GM23338 (cell line): ENCODE measurements around the gene NSF. TPM values are rescaled to one million over a fixed set of nuclear protein-coding genes. Genes with fewer than 3 reads are reported as not detected.

Experiments
- ATAC-seq: fragments of 200-7000 bp; cut with Tn5 transposase; 3 replicates; pipeline ENCODE4 v1.9.1; 2020
- DNase-seq: peaks from one replicate; pipeline ENCODE4 v3.0.0-alpha.2; 2015; ENCODE audit warnings: low spot score
- H2AFZ ChIP-seq: fragments of 200-600 bp; sonication (generic); 2 replicates; pipeline ENCODE4 v1.8.0; 2016; ENCODE audit warnings: antibody characterized with exemption, mild to moderate bottlenecking, moderate library complexity
- H3F3A ChIP-seq: fragments of 200-600 bp; sonication (generic); replicated peaks from 2 replicates; pipeline ENCODE4 v1.8.0; 2017; ENCODE audit warnings: antibody characterized with exemption, mixed run types, low read depth
- H3K27ac ChIP-seq: fragments of 200-600 bp; sonication (generic); 2 replicates; pipeline ENCODE4 v1.6.1; 2016; ENCODE audit warnings: low read depth
- H3K27me3 ChIP-seq: fragments of 200-600 bp; sonication (generic); 2 replicates; pipeline ENCODE4 v1.8.0; 2016; ENCODE audit warnings: mild to moderate bottlenecking, mixed run types, moderate library complexity; ENCODE audit not compliant: insufficient read depth
- H3K36me3 ChIP-seq: fragments of 200-600 bp; sonication (generic); 2 replicates; pipeline ENCODE4 v1.8.0; 2016; ENCODE audit warnings: mild to moderate bottlenecking; ENCODE audit not compliant: insufficient read depth
- H3K4me1 ChIP-seq: fragments of 200-600 bp; sonication (generic); 2 replicates; pipeline ENCODE4 v1.8.0; 2016; ENCODE audit warnings: mild to moderate bottlenecking, moderate library complexity; ENCODE audit not compliant: insufficient read depth
- H3K4me2 ChIP-seq: fragments of 200-600 bp; sonication (generic); 2 replicates; pipeline ENCODE4 v1.7.1; 2017; ENCODE audit warnings: mixed run types
- H3K4me3 ChIP-seq: fragments of 200-600 bp; sonication (generic); 2 replicates; pipeline ENCODE4 v1.6.1; 2016; ENCODE audit warnings: mixed run types
- H3K79me2 ChIP-seq: fragments of 200-600 bp; sonication (generic); replicated peaks from 2 replicates; pipeline ENCODE4 v1.8.0; 2017; ENCODE audit warnings: mild to moderate bottlenecking; ENCODE audit not compliant: insufficient read depth
- H3K9me2 ChIP-seq: fragments of 200-600 bp; sonication (generic); 2 replicates; pipeline ENCODE4 v1.8.0; 2017; ENCODE audit not compliant: insufficient read depth
- H4K20me1 ChIP-seq: fragments of 200-600 bp; sonication (generic); replicated peaks from 2 replicates; pipeline ENCODE4 v1.8.0; 2017; ENCODE audit warnings: mild to moderate bottlenecking; ENCODE audit not compliant: insufficient read depth
- H3K27ac Mint-ChIP-seq: 2 replicates; pipeline ENCODE4 v1.8.0; 2020; ENCODE audit warnings: inconsistent platforms, mild to moderate bottlenecking, moderate library complexity, mixed read lengths
- H3K27me3 Mint-ChIP-seq: 3 replicates; pipeline ENCODE4 v1.8.0; 2022; ENCODE audit warnings: low read depth, mild to moderate bottlenecking, moderate library complexity, mixed read lengths, inconsistent platforms; ENCODE audit not compliant: insufficient read depth, poor library complexity
- H3K36me3 Mint-ChIP-seq: 3 replicates; pipeline ENCODE4 v1.8.0; 2021; ENCODE audit warnings: low read depth, mild to moderate bottlenecking, inconsistent platforms, moderate library complexity, mixed read lengths
- H3K4me1 Mint-ChIP-seq: 3 replicates; pipeline ENCODE4 v1.8.0; 2020; ENCODE audit warnings: mild to moderate bottlenecking, inconsistent platforms, mixed read lengths
- H3K4me3 Mint-ChIP-seq: 3 replicates; pipeline ENCODE4 v1.8.0; 2021; ENCODE audit warnings: moderate library complexity, mild to moderate bottlenecking, inconsistent platforms, mixed read lengths
- H3K9me3 Mint-ChIP-seq: 3 replicates; pipeline ENCODE4 v1.8.0; 2020; ENCODE audit warnings: moderate library complexity, mild to moderate bottlenecking, inconsistent platforms, mixed read lengths
- CREB1 ChIP-seq: fragments of 250-450 bp; sonication (Bioruptor Pico); IDR thresholded peaks from 2 replicates; pipeline ENCODE4 v1.5.0; 2020; ENCODE audit warnings: low read depth, mild to moderate bottlenecking, moderate library complexity
- EZH2 ChIP-seq: fragments of 200-600 bp; sonication (generic); IDR thresholded peaks from one replicate; pipeline ENCODE4 v1.8.0; 2017; ENCODE audit warnings: antibody characterized with exemption, mild to moderate bottlenecking, low read depth; ENCODE audit not compliant: unreplicated experiment
- EZH2phosphoT487 ChIP-seq: fragments of 200-600 bp; sonication (generic); IDR thresholded peaks from one replicate; pipeline ENCODE4 v1.8.1; 2018; ENCODE audit warnings: antibody characterized with exemption; ENCODE audit not compliant: unreplicated experiment
- JUNB ChIP-seq: IDR thresholded peaks from one replicate; pipeline ENCODE4 v1.6.1; 2016; ENCODE audit warnings: antibody characterized with exemption; ENCODE audit not compliant: unreplicated experiment
- NANOG ChIP-seq: IDR thresholded peaks from 2 replicates; pipeline ENCODE4 v1.6.1; 2016; ENCODE audit warnings: antibody characterized with exemption, borderline replicate concordance
- POLR2AphosphoS5 ChIP-seq: IDR thresholded peaks from 2 replicates; pipeline ENCODE4 v1.6.1; 2016; ENCODE audit warnings: antibody characterized with exemption, low read depth
- STAT1 ChIP-seq: IDR thresholded peaks from one replicate; pipeline ENCODE4 v1.6.1; 2016; ENCODE audit warnings: antibody characterized with exemption; ENCODE audit not compliant: unreplicated experiment
- ZNF114 ChIP-seq: fragments of 250-450 bp; sonication (Bioruptor Pico); IDR thresholded peaks from 2 replicates; pipeline ENCODE4 v1.5.0; 2020; ENCODE audit warnings: mild to moderate bottlenecking, moderate library complexity
- ZNF331 ChIP-seq: fragments of 250-450 bp; sonication (Bioruptor Pico); IDR thresholded peaks from 2 replicates; pipeline ENCODE4 v1.5.0; 2020; ENCODE audit warnings: low read depth, mild to moderate bottlenecking, moderate library complexity
- polyA plus RNA-seq: library from polyadenylated mRNA; unstranded; fragments of >200 nt; fragmentation: Nextera tagmentation; extraction: Ambion mirVana; gene quantifications from 2 replicates; pipeline ENCODE4 v1.2.1, GENCODE V29; 2016
- total RNA-seq: library from RNA; depleted of rRNA; stranded (reverse); fragments of >200 nt; shearing (Covaris generic); gene quantifications from 2 replicates; pipeline ENCODE4 v1.2.3, GENCODE V29; 2014
- TF ChIP-seq, protein P1 (sequence below), 2 experiments: fragments of 200-600 bp in 1 of 2; sonication (generic) in 1 of 2; conservative IDR thresholded peaks; 2 replicates each; pipeline versions ENCODE4 v1.5.1 to v1.6.1; 2016 to 2017; ENCODE audit warnings: antibody characterized with exemption in 2 of 2, low read depth in 2 of 2, mild to moderate bottlenecking in 2 of 2, moderate library complexity in 1 of 2
- TF ChIP-seq, protein P2 (sequence below): IDR thresholded peaks from 2 replicates; pipeline ENCODE4 v1.6.1; 2016; ENCODE audit warnings: antibody characterized with exemption
- TF ChIP-seq, protein P3 (sequence below): fragments of 250-450 bp; sonication (Bioruptor Pico); IDR thresholded peaks from 2 replicates; pipeline ENCODE4 v1.5.0; 2020; ENCODE audit warnings: mild to moderate bottlenecking, moderate library complexity
- TF ChIP-seq, protein P4 (sequence below): IDR thresholded peaks from one replicate; pipeline ENCODE4 v1.6.1; 2018; ENCODE audit warnings: antibody characterized with exemption; ENCODE audit not compliant: unreplicated experiment

NSF gene
- total and polyA plus RNA-seq, 2 experiments from 2014 or later: 12.5 to 26.5 TPM

DNA sequence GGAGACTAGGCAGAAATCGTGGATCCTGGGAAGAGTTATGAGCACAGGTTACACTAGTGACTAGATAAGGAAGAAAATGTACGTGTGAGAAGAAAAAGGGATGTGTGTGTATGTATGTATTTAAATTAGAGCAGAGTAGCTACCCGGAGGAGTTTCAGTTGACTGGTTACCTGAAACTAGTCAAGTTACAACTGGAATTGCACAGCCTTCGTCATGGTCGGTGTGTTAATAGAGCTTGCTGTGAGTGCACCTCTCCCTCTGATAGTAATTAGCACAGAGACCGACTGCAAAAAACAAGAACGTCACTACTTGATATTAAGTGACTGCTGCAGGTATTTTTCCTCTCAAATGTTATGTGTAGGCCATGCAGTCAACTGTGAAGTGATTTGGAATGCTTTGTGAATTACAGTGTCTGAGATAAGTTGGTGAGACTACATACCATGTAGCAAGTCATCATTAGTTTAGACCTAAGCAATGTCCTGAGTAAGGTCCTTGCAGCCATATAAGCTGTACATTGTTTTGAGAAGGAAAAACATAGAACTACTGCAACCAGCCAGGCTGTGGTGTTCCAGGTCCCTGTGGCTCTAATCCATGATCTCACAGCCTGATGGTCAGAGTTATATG, 132.3 kb downstream of the NSF start:
- Mint-ChIP-seq H3K4me1 (peaks cover 10% of the 10 kb centered on the region), H3K27me3 (no peaks in the 10 kb centered on the region), H3K27ac (peak overlapping the region; percentile 14; the same call in 1 of the 2 replicates), H3K36me3 (no peaks in the 10 kb centered on the region), H3K4me3 (no peak overlapping the region), H3K9me3 (no peaks in the 10 kb centered on the region)
- no peaks in the 10 kb centered on the region for H3K4me1 ChIP-seq
- no peak overlapping the region for H3K4me2 ChIP-seq
- TF ChIP-seq ZNF114 (CRISPR knock-in tag): no peak
- no peak for TF ChIP-seq STAT1
- TF ChIP-seq NANOG: no peak
- TF ChIP-seq, protein P1, sequence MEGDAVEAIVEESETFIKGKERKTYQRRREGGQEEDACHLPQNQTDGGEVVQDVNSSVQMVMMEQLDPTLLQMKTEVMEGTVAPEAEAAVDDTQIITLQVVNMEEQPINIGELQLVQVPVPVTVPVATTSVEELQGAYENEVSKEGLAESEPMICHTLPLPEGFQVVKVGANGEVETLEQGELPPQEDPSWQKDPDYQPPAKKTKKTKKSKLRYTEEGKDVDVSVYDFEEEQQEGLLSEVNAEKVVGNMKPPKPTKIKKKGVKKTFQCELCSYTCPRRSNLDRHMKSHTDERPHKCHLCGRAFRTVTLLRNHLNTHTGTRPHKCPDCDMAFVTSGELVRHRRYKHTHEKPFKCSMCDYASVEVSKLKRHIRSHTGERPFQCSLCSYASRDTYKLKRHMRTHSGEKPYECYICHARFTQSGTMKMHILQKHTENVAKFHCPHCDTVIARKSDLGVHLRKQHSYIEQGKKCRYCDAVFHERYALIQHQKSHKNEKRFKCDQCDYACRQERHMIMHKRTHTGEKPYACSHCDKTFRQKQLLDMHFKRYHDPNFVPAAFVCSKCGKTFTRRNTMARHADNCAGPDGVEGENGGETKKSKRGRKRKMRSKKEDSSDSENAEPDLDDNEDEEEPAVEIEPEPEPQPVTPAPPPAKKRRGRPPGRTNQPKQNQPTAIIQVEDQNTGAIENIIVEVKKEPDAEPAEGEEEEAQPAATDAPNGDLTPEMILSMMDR (conservative IDR thresholded peaks at IDR 0.05; ENCODE audit: low read depth in 2 of 2): no peak
- TF ChIP-seq EZH2phosphoT487: no peak
- TF ChIP-seq, protein P2, sequence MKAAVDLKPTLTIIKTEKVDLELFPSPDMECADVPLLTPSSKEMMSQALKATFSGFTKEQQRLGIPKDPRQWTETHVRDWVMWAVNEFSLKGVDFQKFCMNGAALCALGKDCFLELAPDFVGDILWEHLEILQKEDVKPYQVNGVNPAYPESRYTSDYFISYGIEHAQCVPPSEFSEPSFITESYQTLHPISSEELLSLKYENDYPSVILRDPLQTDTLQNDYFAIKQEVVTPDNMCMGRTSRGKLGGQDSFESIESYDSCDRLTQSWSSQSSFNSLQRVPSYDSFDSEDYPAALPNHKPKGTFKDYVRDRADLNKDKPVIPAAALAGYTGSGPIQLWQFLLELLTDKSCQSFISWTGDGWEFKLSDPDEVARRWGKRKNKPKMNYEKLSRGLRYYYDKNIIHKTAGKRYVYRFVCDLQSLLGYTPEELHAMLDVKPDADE: no peak
- TF ChIP-seq JUNB: no peak
- no peak for TF ChIP-seq CREB1 (CRISPR knock-in tag)
- TF ChIP-seq ZNF331 (CRISPR knock-in tag): no peak
- no peak for TF ChIP-seq POLR2AphosphoS5
- TF ChIP-seq, protein P3, sequence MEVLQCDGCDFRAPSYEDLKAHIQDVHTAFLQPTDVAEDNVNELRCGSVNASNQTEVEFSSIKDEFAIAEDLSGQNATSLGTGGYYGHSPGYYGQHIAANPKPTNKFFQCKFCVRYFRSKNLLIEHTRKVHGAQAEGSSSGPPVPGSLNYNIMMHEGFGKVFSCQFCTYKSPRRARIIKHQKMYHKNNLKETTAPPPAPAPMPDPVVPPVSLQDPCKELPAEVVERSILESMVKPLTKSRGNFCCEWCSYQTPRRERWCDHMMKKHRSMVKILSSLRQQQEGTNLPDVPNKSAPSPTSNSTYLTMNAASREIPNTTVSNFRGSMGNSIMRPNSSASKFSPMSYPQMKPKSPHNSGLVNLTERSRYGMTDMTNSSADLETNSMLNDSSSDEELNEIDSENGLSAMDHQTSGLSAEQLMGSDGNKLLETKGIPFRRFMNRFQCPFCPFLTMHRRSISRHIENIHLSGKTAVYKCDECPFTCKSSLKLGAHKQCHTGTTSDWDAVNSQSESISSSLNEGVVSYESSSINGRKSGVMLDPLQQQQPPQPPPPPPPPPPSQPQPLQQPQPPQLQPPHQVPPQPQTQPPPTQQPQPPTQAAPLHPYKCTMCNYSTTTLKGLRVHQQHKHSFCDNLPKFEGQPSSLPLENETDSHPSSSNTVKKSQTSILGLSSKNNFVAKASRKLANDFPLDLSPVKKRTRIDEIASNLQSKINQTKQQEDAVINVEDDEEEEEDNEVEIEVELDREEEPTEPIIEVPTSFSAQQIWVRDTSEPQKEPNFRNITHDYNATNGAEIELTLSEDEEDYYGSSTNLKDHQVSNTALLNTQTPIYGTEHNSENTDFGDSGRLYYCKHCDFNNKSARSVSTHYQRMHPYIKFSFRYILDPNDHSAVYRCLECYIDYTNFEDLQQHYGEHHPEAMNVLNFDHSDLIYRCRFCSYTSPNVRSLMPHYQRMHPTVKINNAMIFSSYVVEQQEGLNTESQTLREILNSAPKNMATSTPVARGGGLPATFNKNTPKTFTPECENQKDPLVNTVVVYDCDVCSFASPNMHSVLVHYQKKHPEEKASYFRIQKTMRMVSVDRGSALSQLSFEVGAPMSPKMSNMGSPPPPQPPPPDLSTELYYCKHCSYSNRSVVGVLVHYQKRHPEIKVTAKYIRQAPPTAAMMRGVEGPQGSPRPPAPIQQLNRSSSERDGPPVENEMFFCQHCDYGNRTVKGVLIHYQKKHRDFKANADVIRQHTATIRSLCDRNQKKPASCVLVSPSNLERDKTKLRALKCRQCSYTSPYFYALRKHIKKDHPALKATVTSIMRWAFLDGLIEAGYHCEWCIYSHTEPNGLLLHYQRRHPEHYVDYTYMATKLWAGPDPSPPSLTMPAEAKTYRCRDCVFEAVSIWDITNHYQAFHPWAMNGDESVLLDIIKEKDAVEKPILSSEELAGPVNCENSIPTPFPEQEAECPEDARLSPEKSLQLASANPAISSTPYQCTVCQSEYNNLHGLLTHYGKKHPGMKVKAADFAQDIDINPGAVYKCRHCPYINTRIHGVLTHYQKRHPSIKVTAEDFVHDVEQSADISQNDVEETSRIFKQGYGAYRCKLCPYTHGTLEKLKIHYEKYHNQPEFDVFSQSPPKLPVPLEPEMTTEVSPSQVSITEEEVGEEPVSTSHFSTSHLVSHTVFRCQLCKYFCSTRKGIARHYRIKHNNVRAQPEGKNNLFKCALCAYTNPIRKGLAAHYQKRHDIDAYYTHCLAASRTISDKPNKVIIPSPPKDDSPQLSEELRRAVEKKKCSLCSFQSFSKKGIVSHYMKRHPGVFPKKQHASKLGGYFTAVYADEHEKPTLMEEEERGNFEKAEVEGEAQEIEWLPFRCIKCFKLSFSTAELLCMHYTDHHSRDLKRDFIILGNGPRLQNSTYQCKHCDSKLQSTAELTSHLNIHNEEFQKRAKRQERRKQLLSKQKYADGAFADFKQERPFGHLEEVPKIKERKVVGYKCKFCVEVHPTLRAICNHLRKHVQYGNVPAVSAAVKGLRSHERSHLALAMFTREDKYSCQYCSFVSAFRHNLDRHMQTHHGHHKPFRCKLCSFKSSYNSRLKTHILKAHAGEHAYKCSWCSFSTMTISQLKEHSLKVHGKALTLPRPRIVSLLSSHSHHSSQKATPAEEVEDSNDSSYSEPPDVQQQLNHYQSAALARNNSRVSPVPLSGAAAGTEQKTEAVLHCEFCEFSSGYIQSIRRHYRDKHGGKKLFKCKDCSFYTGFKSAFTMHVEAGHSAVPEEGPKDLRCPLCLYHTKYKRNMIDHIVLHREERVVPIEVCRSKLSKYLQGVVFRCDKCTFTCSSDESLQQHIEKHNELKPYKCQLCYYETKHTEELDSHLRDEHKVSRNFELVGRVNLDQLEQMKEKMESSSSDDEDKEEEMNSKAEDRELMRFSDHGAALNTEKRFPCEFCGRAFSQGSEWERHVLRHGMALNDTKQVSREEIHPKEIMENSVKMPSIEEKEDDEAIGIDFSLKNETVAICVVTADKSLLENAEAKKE: no peak
- no peak for TF ChIP-seq EZH2
- TF ChIP-seq, protein P4, sequence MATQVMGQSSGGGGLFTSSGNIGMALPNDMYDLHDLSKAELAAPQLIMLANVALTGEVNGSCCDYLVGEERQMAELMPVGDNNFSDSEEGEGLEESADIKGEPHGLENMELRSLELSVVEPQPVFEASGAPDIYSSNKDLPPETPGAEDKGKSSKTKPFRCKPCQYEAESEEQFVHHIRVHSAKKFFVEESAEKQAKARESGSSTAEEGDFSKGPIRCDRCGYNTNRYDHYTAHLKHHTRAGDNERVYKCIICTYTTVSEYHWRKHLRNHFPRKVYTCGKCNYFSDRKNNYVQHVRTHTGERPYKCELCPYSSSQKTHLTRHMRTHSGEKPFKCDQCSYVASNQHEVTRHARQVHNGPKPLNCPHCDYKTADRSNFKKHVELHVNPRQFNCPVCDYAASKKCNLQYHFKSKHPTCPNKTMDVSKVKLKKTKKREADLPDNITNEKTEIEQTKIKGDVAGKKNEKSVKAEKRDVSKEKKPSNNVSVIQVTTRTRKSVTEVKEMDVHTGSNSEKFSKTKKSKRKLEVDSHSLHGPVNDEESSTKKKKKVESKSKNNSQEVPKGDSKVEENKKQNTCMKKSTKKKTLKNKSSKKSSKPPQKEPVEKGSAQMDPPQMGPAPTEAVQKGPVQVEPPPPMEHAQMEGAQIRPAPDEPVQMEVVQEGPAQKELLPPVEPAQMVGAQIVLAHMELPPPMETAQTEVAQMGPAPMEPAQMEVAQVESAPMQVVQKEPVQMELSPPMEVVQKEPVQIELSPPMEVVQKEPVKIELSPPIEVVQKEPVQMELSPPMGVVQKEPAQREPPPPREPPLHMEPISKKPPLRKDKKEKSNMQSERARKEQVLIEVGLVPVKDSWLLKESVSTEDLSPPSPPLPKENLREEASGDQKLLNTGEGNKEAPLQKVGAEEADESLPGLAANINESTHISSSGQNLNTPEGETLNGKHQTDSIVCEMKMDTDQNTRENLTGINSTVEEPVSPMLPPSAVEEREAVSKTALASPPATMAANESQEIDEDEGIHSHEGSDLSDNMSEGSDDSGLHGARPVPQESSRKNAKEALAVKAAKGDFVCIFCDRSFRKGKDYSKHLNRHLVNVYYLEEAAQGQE: no peak
- H3K79me2 ChIP-seq: no peaks in the 10 kb centered on the region
- no peak overlapping the region for H3K27ac ChIP-seq
- H2AFZ ChIP-seq: no peak overlapping the region
- ATAC-seq: no peak
- no peaks in the 10 kb centered on the region for H3F3A ChIP-seq
- no peaks in the 10 kb centered on the region for H3K36me3 ChIP-seq
- no peak for DNase-seq
- H3K4me3 ChIP-seq: no peak overlapping the region
- peaks cover 4% of the 10 kb centered on the region; the same call in 1 of the 2 replicates for H4K20me1 ChIP-seq
- H3K27me3 ChIP-seq: no peaks in the 10 kb centered on the region
- H3K9me2 ChIP-seq: no peaks in the 10 kb centered on the region
